Measurements from ENCODE around the gene GBA2.
A peak's percentile ranks its signal among the peaks of the same experiment; 100 is the strongest.

The GBA2 gene

GRCh38 chr9:35691334-35691650 lies 57.7 kb downstream of the GBA2 start:
- WGBS (ENCODE audit: extremely low coverage, insufficient coverage, insufficient read length): no CpG with 5 or more reads among the region's 10 CpGs
- DNase-seq: peak in 1 of 2 donors; percentile 43
- peak overlapping the region; percentile 56 for H4K91ac ChIP-seq (ENCODE audit: low read depth, low read length)
- H3K23ac ChIP-seq (ENCODE audit: low read length): no peak overlapping the region
- peak overlapping the region; percentile 26 for H3K18ac ChIP-seq (ENCODE audit: low read length)
- H3K14ac ChIP-seq (ENCODE audit: low read length): peak overlapping the region; percentile 25
- peak overlapping the region; percentile 77 for H3K9ac ChIP-seq (ENCODE audit: low read length)
- peak overlapping the region; percentile 91 for H3K27ac ChIP-seq (ENCODE audit: low read depth, low read length)
- peak overlapping the region; percentile 34 for H3K4me3 ChIP-seq (ENCODE audit: low read depth, low read length)
- H2BK5ac ChIP-seq (ENCODE audit: low read depth, low read length, poor library complexity): peak overlapping the region; percentile 23
- H3K4me1 ChIP-seq (ENCODE audit: control insufficient read depth in 1 of 2, insufficient read depth in 2 of 2, low read length in 2 of 2): peaks cover 16 to 24% of the 10 kb centered on the region in 2 experiments
- H3K27me3 ChIP-seq (ENCODE audit: insufficient read depth, low read length): no peaks in the 10 kb centered on the region
- H2BK12ac ChIP-seq (ENCODE audit: low read length): peak overlapping the region; percentile 1
- H4K8ac ChIP-seq (ENCODE audit: low read depth, low read length): peak overlapping the region; percentile 69
- no peak overlapping the region for H2AK5ac ChIP-seq (ENCODE audit: low read length)
- no peak overlapping the region for H2AFZ ChIP-seq (ENCODE audit: insufficient read depth, low read length, poor library complexity)
- H4K12ac ChIP-seq (ENCODE audit: low read depth, low read length): peak overlapping the region; percentile 49
- peak overlapping the region; percentile 68 for H3K4me2 ChIP-seq (ENCODE audit: low read length)
- peak overlapping the region; percentile 21 for H2BK120ac ChIP-seq (ENCODE audit: insufficient read depth, low read length, poor library complexity)
- no peaks in the 10 kb centered on the region for H3K9me3 ChIP-seq (ENCODE audit: insufficient read depth, low read depth, low read length)
- peak overlapping the region; percentile 1 for H3K4ac ChIP-seq (ENCODE audit: low read depth, low read length)
- peaks cover 20% of the 10 kb centered on the region for H3K79me1 ChIP-seq (ENCODE audit: low read length)
- H3K36me3 ChIP-seq (ENCODE audit: control insufficient read depth in 1 of 2, insufficient read depth in 2 of 2, low read length in 2 of 2): peaks cover 7% of the 10 kb centered on the region in 2 experiments
- H3K79me2 ChIP-seq (ENCODE audit: control insufficient read depth, insufficient read depth, low read length, poor library complexity): peaks cover 14% of the 10 kb centered on the region

GRCh38 chr9:35690614-35691333 lies 58.3 kb downstream of the GBA2 start:
- no CpG with 5 or more reads among the region's 61 CpGs for WGBS (ENCODE audit: extremely low coverage, insufficient coverage, insufficient read length)
- H4K8ac ChIP-seq (ENCODE audit: low read depth, low read length): peak overlapping the region; percentile 69

GRCh38 chr9:35690294-35690613 lies 58.8 kb downstream of the GBA2 start:
- Histone ChIP-seq H3K18ac (ENCODE audit: low read length) (peak overlapping the region; percentile 90), H3K79me2 (ENCODE audit: control insufficient read depth, insufficient read depth, low read length, poor library complexity) (peaks cover 14% of the 10 kb centered on the region), H3K4ac (ENCODE audit: low read depth, low read length) (peak overlapping the region; percentile 49), H3K4me2 (ENCODE audit: low read length) (peak overlapping the region; percentile 68), H2AFZ (ENCODE audit: insufficient read depth, low read length, poor library complexity) (peak overlapping the region; percentile 43), H4K91ac (ENCODE audit: low read depth, low read length) (peak overlapping the region; percentile 85), H3K79me1 (ENCODE audit: low read length) (peaks cover 20% of the 10 kb centered on the region), H3K9me3 (ENCODE audit: insufficient read depth, low read depth, low read length) (no peaks in the 10 kb centered on the region), H3K27me3 (ENCODE audit: insufficient read depth, low read length) (no peaks in the 10 kb centered on the region), H4K8ac (ENCODE audit: low read depth, low read length) (peak overlapping the region; percentile 64), H2AK5ac (ENCODE audit: low read length) (peak overlapping the region; percentile 64), H3K23ac (ENCODE audit: low read length) (no peak overlapping the region), H3K14ac (ENCODE audit: low read length) (peak overlapping the region; percentile 88), H3K36me3 (ENCODE audit: control insufficient read depth in 1 of 2, insufficient read depth in 2 of 2, low read length in 2 of 2) (peaks cover 12 to 13% of the 10 kb centered on the region in 2 experiments), H2BK120ac (ENCODE audit: insufficient read depth, low read length, poor library complexity) (peak overlapping the region; percentile 97), H3K27ac (ENCODE audit: low read depth, low read length) (peak overlapping the region; percentile 91), H3K4me1 (ENCODE audit: control insufficient read depth in 1 of 2, insufficient read depth in 2 of 2, low read length in 2 of 2) (peaks cover 16 to 24% of the 10 kb centered on the region in 2 experiments), H2BK5ac (ENCODE audit: low read depth, low read length, poor library complexity) (peak overlapping the region; percentile 51), H3K4me3 (ENCODE audit: low read depth, low read length) (peak overlapping the region; percentile 65), H4K12ac (ENCODE audit: low read depth, low read length) (peak overlapping the region; percentile 63), H2BK12ac (ENCODE audit: low read length) (peak overlapping the region; percentile 8), H3K9ac (ENCODE audit: low read length) (peak overlapping the region; percentile 13)
- WGBS (ENCODE audit: extremely low coverage, insufficient coverage, insufficient read length): no CpG with 5 or more reads among the region's 21 CpGs
- no peak for DNase-seq

More at GRCh38 chr9:35690614-35691333, 58.3 kb downstream of the GBA2 start:
- Histone ChIP-seq H3K4me3 (ENCODE audit: low read depth, low read length) (peak overlapping the region; percentile 65), H3K79me2 (ENCODE audit: control insufficient read depth, insufficient read depth, low read length, poor library complexity) (peaks cover 14% of the 10 kb centered on the region), H2AFZ (ENCODE audit: insufficient read depth, low read length, poor library complexity) (peak overlapping the region; percentile 43), H2BK5ac (ENCODE audit: low read depth, low read length, poor library complexity) (peak overlapping the region; percentile 51), H3K27me3 (ENCODE audit: insufficient read depth, low read length) (no peaks in the 10 kb centered on the region), H3K4ac (ENCODE audit: low read depth, low read length) (peak overlapping the region; percentile 4), H2BK12ac (ENCODE audit: low read length) (peak overlapping the region; percentile 1), H4K91ac (ENCODE audit: low read depth, low read length) (peak overlapping the region; percentile 85), H3K14ac (ENCODE audit: low read length) (peak overlapping the region; percentile 88), H3K4me2 (ENCODE audit: low read length) (peak overlapping the region; percentile 68), H3K18ac (ENCODE audit: low read length) (peak overlapping the region; percentile 90), H3K9ac (ENCODE audit: low read length) (peak overlapping the region; percentile 79), H3K79me1 (ENCODE audit: low read length) (peaks cover 20% of the 10 kb centered on the region), H3K23ac (ENCODE audit: low read length) (no peak overlapping the region), H4K12ac (ENCODE audit: low read depth, low read length) (peak overlapping the region; percentile 49), H2BK120ac (ENCODE audit: insufficient read depth, low read length, poor library complexity) (peak overlapping the region; percentile 97), H3K4me1 (ENCODE audit: control insufficient read depth in 1 of 2, insufficient read depth in 2 of 2, low read length in 2 of 2) (peaks cover 16 to 24% of the 10 kb centered on the region in 2 experiments), H3K27ac (ENCODE audit: low read depth, low read length) (peak overlapping the region; percentile 91), H3K9me3 (ENCODE audit: insufficient read depth, low read depth, low read length) (no peaks in the 10 kb centered on the region), H3K36me3 (ENCODE audit: control insufficient read depth in 1 of 2, insufficient read depth in 2 of 2, low read length in 2 of 2) (peaks cover 7 to 8% of the 10 kb centered on the region in 2 experiments), H2AK5ac (ENCODE audit: low read length) (no peak overlapping the region)
- DNase-seq: peak; percentile 25 to 55

GRCh38 chr9:35689542-35690293 lies 59.3 kb downstream of the GBA2 start, which contains the start of gene TPM2:
TSS of gene TPM2 (minus strand) at chr9:35689925. CDS start at chr9:35689817, 108 bp downstream.
- H2AFZ ChIP-seq (ENCODE audit: insufficient read depth, low read length, poor library complexity): peak within 1 kb of the TSS; percentile 72
- H3K9ac ChIP-seq (ENCODE audit: low read length): peak within 1 kb of the TSS; percentile 87
- peaks cover 20% of the 10 kb centered on the region for H3K79me1 ChIP-seq (ENCODE audit: low read length)
- H3K18ac ChIP-seq (ENCODE audit: low read length): peak within 1 kb of the TSS; percentile 96
- peak within 1 kb of the TSS; percentile 69 for H4K12ac ChIP-seq (ENCODE audit: low read depth, low read length)
- peak within 1 kb of the TSS; percentile 90 for H2AK5ac ChIP-seq (ENCODE audit: low read length)
- WGBS (ENCODE audit: extremely low coverage, insufficient coverage, insufficient read length): no CpG with 5 or more reads among the region's 61 CpGs
- H2BK12ac ChIP-seq (ENCODE audit: low read length): peak within 1 kb of the TSS; percentile 51
- H3K79me2 ChIP-seq (ENCODE audit: control insufficient read depth, insufficient read depth, low read length, poor library complexity): peaks cover 14% of the 10 kb centered on the region
- H3K27ac ChIP-seq (ENCODE audit: low read depth, low read length): peak within 1 kb of the TSS; percentile 91
- peak; percentile 40 to 52 for DNase-seq
- H3K4me3 ChIP-seq (ENCODE audit: low read depth, low read length): peak within 1 kb of the TSS; percentile 87
- H2BK120ac ChIP-seq (ENCODE audit: insufficient read depth, low read length, poor library complexity): peak within 1 kb of the TSS; percentile 97
- peak within 1 kb of the TSS; percentile 76 for H2BK5ac ChIP-seq (ENCODE audit: low read depth, low read length, poor library complexity)
- H3K27me3 ChIP-seq (ENCODE audit: insufficient read depth, low read length): no peaks in the 10 kb centered on the region
- no peaks in the 10 kb centered on the region for H3K9me3 ChIP-seq (ENCODE audit: insufficient read depth, low read depth, low read length)
- H4K91ac ChIP-seq (ENCODE audit: low read depth, low read length): peak within 1 kb of the TSS; percentile 87
- peak within 1 kb of the TSS; percentile 92 for H3K4ac ChIP-seq (ENCODE audit: low read depth, low read length)
- H3K14ac ChIP-seq (ENCODE audit: low read length): peak within 1 kb of the TSS; percentile 95
- no peak within 1 kb of the TSS for H3K23ac ChIP-seq (ENCODE audit: low read length)
- H3K36me3 ChIP-seq (ENCODE audit: control insufficient read depth in 1 of 2, insufficient read depth in 2 of 2, low read length in 2 of 2): peaks cover 17 to 18% of the 10 kb centered on the region in 2 experiments
- peaks cover 16 to 24% of the 10 kb centered on the region in 2 experiments for H3K4me1 ChIP-seq (ENCODE audit: control insufficient read depth in 1 of 2, insufficient read depth in 2 of 2, low read length in 2 of 2)
- peak within 1 kb of the TSS; percentile 68 for H3K4me2 ChIP-seq (ENCODE audit: low read length)
- H4K8ac ChIP-seq (ENCODE audit: low read depth, low read length): peak within 1 kb of the TSS; percentile 85

All from trophoblast cell (in vitro differentiated cells and primary cell).